ENCODE measurements around the gene PPP1R12B.
"Not testable (repeated sequence)": the region's sequence is repeated elsewhere in the genome, so short reads cannot be mapped to it uniquely, and the experiment has no call there.

The PPP1R12B gene

DNA sequence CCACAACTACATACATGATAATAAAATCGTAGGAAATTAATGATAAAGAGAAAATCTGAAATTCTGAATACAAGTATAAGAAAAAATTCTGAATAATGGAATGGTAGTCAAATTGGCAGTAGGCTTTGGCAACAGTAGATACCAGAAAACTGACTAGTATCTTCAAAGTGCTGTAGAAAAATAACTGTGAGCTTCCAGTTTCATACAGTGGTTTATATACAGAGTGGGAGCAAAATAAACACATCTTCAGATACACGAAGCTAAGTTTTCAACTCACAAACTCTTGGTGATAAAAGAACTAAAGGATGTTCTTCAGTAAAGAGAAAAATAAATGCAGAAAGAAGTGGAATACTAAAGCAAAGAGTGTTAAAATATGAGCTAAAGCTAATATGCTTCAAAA, 173.4 kb downstream of the PPP1R12B start:
- Mint-ChIP-seq H3K27me3 (ENCODE audit: low read depth) (no peaks in the 10 kb centered on the region), H3K27ac (no peak overlapping the region), H3K9me3 (no peaks in the 10 kb centered on the region), H3K4me1 (ENCODE audit: low read depth) (peaks cover 16% of the 10 kb centered on the region), H3K4me3 (no peak overlapping the region), H3K36me3 (ENCODE audit: low read depth) (peaks cover 4% of the 10 kb centered on the region)

DNA sequence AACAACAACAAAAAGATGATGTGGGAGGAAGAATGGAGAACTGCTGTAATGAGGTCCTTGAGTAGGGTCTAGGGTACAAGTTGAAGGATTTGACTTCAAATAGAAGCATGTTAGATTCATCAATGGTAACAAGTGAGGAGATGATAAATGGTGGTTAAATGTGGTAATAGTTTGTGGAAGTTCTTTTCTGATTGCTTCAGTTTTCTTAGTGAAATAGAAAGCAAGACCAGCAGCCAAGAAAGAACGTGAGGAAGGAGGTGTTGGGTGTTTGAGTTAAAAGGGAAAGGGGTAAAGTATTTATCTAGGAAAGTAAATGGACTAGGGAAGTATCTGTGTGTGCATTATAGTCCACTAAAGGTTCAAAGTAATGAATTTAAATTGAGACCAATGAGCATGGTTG, 177.6 kb downstream of the PPP1R12B start:
- not testable (repeated sequence) for H3K27me3 Mint-ChIP-seq (ENCODE audit: low read depth); H3K4me1 Mint-ChIP-seq (ENCODE audit: low read depth); H3K27ac Mint-ChIP-seq; H3K9me3 Mint-ChIP-seq; H3K4me3 Mint-ChIP-seq; H3K36me3 Mint-ChIP-seq (ENCODE audit: low read depth)

DNA sequence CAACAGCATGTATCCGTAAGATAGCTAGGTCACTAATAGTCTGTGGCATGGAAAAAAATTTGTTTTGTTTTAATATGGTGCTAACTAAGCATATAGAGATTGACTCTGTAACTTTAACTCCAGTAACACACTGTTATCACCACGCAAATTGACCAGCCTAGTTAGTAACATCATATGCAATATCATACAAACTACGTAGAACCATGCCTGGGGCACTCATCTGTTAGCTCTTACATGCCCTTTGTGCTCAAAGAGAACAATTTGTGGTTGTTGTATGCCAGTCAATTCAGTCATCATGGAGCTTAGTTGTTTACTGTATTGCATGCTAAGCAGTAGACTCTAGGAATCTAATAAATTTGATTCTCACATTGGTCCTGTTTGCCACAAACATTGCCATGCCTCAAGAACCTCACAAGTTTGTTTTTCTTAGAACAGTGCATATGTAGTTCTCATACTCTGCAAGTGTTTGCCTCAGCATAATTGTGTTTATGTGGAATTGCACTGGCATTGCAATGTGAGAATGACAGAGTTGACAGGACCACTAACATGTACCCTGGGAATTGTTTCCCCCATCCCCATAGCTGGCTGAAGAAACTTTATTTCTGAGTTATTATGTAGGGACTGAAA, 179.7 kb downstream of the PPP1R12B start:
- not testable (repeated sequence) for H3K27ac Mint-ChIP-seq; H3K9me3 Mint-ChIP-seq; H3K36me3 Mint-ChIP-seq (ENCODE audit: low read depth); H3K4me3 Mint-ChIP-seq; H3K4me1 Mint-ChIP-seq (ENCODE audit: low read depth); H3K27me3 Mint-ChIP-seq (ENCODE audit: low read depth)

DNA sequence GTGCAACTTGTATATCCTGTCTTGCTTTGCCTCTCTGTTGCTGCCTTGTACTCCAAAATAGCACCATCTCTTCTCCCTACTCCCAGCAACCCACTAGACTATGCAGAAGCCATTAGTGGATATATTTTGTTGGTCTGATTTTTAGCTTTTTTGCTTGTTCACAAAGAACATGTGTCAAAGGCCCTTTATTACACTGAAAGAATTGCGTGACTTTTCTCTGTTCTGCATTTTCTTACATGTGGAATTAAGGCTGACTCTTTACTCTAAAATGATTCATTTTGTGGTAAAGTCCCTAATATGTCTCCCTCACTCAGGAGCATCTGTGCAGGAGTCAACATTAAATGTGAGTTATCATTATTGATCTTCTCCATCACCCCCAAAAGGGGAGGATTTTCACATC, 182.2 kb downstream of the PPP1R12B start:
- not testable (repeated sequence) for H3K27ac Mint-ChIP-seq; H3K4me1 Mint-ChIP-seq (ENCODE audit: low read depth); H3K4me3 Mint-ChIP-seq; H3K27me3 Mint-ChIP-seq (ENCODE audit: low read depth); H3K9me3 Mint-ChIP-seq; H3K36me3 Mint-ChIP-seq (ENCODE audit: low read depth)

DNA sequence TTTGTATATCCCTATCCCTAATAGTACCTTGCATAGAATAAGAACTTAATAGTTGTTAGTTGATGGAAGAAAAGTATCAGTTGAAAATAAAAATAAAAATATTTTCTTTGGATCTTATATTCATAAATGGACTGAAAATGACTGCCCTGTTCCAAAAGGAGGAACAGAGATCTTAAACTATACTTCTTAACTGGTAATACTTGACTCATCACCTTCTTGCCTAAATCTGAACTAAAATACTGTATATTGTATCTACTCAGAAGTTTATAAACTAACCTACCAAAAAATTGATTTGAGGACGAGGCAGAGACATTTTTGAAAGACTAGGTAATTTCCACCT, 182.9 kb downstream of the PPP1R12B start:
- Mint-ChIP-seq H3K27ac (no peak overlapping the region), H3K36me3 (ENCODE audit: low read depth) (peaks cover 1% of the 10 kb centered on the region), H3K27me3 (ENCODE audit: low read depth) (no peaks in the 10 kb centered on the region), H3K4me1 (ENCODE audit: low read depth) (peaks cover 3% of the 10 kb centered on the region), H3K4me3 (no peak overlapping the region), H3K9me3 (no peaks in the 10 kb centered on the region)

DNA sequence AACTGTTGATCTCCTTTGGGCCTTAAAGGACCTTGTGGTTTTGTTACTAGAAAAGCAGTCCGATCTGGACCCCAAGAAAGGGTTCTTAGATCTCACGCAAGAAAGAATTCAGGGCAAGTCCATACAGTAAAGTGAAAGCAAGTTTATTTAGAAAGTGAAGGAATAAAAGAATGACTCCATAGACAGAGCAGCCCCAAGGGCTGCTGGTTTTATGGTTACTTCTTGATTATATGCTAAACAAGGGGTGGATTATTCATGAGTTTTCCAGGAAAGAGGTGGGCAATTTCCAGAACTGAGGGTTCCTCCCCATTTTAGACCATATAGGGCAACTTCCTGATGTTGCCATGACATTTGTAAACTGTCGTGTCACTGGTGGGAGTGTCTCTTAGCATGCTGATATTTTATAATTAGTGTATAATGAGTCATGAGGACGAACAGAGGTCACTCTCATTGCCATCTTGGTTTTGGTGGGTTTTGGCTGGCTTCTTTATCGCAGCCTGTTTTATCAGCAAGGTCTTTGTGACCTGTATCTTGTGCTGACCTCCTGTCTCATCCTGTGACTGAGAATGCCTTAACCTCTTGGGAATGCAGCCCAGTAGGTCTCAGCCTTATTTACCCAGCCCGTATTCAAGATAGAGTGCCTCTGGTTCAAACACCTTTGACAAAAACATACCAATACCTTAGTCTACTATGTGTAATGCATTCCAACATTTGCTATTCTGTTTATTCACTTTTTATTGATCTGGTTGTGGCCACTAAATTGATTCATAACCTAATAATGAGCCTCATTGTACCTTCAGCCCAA, 183.5 kb downstream of the PPP1R12B start:
- not testable (repeated sequence) for H3K4me3 Mint-ChIP-seq; H3K27me3 Mint-ChIP-seq (ENCODE audit: low read depth); H3K36me3 Mint-ChIP-seq (ENCODE audit: low read depth); H3K4me1 Mint-ChIP-seq (ENCODE audit: low read depth); H3K27ac Mint-ChIP-seq; H3K9me3 Mint-ChIP-seq

DNA sequence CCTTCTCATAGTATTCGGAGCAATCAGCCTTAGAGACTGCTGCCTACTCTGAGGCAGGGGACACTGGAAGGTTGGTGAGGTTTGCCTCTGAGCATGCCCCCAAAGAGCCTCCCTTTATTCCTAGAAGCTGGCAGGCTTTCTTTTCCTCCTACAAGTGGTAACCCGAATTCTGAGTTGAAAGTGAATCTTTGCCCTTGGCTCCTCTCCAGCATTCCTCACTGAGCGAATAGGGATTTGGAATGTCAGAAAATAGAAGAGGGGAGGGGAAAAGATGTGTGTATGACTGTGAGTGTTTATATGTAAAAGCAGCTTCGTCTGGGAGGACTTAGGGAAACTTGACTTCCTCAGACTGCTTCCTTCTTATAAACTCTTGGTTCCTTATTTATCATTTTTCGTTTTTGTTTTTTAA, 190.7 kb downstream of the PPP1R12B start:
- H3K27ac Mint-ChIP-seq; H3K9me3 Mint-ChIP-seq; H3K4me3 Mint-ChIP-seq; H3K36me3 Mint-ChIP-seq (ENCODE audit: low read depth); H3K4me1 Mint-ChIP-seq (ENCODE audit: low read depth); H3K27me3 Mint-ChIP-seq (ENCODE audit: low read depth): not testable (repeated sequence)

DNA sequence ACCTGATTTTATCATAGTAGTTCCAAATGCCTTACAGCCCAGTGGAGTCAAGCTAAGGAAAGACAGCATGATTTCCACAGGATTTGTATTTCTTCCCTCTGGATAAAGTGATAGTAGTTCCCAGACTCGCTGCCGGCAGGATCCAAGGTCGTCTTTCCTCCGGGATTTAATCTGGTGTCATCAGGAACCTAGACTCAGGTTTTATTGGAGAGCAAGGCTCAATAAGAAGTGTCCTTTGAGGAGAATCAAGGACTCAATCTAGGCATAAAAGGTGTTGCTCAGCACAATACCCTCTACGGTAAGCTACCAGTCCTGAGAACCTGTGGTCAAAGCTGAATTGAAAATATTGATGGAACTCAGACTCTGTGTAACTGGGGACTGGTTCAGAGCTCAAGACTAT, 191.1 kb downstream of the PPP1R12B start:
- H3K9me3 Mint-ChIP-seq; H3K27ac Mint-ChIP-seq; H3K27me3 Mint-ChIP-seq (ENCODE audit: low read depth); H3K4me1 Mint-ChIP-seq (ENCODE audit: low read depth); H3K36me3 Mint-ChIP-seq (ENCODE audit: low read depth); H3K4me3 Mint-ChIP-seq: not testable (repeated sequence)

DNA sequence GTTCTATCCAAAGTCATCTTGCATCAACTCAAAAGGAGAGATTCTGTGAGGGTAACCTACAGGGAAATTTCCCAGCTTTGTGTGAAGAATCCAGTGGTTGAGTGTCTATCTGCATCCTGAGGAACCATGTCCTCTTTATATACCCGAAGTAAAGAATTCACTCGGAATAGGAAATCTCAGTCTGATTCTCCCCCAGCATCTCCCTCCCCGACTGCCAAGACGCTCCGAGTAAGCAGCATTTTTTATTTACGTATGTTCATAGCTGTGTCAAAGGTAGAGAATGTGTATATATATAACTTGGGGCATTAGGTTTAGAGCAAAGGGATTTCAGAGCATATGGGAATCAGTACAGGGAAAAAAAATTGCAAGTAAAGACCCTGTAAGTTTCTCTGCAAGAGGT, 191.5 kb downstream of the PPP1R12B start:
- Mint-ChIP-seq H3K27me3 (ENCODE audit: low read depth) (no peaks in the 10 kb centered on the region), H3K4me3 (no peak overlapping the region), H3K36me3 (ENCODE audit: low read depth) (no peaks in the 10 kb centered on the region), H3K27ac (no peak overlapping the region), H3K4me1 (ENCODE audit: low read depth) (no peaks in the 10 kb centered on the region), H3K9me3 (no peaks in the 10 kb centered on the region)

DNA sequence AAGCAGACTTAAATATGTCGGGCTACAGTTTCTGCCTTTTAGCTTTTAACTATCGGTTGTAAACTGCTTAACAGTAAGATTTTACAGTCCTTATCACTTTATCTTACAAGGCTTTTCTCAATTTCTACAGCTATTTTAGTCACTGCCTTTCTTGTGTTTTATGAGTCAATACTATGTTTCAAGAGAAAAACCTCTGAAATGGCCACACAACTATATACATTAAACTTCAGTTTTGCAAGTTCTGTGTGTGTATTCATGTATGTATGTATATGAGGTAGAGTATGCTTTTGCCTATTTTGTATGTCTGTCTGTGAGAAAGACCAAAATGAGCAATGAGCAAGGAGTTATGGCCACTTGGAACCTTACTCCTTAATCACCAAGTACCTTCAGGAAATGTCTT, 191.9 kb downstream of the PPP1R12B start:
- H3K36me3 Mint-ChIP-seq (ENCODE audit: low read depth) = no peaks in the 10 kb centered on the region
- H3K27me3 Mint-ChIP-seq (ENCODE audit: low read depth) = no peaks in the 10 kb centered on the region
- H3K9me3 Mint-ChIP-seq = no peaks in the 10 kb centered on the region
- H3K4me3 Mint-ChIP-seq = no peak overlapping the region
- H3K4me1 Mint-ChIP-seq (ENCODE audit: low read depth) = no peaks in the 10 kb centered on the region
- H3K27ac Mint-ChIP-seq = no peak overlapping the region

DNA sequence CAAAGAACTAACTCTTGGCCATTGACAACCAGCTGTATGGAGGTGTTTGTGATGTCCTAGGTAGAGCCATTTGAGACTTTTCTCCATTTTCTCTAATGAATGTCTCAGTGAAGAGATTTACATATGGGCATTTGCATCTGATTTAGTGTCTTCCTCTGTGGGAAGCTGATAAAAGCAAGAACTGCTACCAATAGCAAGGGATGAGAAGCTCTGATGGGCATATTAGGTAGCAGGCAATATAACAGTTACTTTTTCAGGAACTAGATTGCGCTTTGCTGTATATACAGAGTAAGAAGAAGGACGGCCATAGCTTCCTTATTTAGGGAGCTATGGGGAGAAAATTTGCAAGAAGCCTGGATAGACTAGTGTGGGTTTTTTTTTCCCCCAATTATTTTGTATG, 192.4 kb downstream of the PPP1R12B start:
- H3K27ac Mint-ChIP-seq; H3K4me3 Mint-ChIP-seq; H3K4me1 Mint-ChIP-seq (ENCODE audit: low read depth); H3K27me3 Mint-ChIP-seq (ENCODE audit: low read depth); H3K36me3 Mint-ChIP-seq (ENCODE audit: low read depth); H3K9me3 Mint-ChIP-seq: not testable (repeated sequence)

DNA sequence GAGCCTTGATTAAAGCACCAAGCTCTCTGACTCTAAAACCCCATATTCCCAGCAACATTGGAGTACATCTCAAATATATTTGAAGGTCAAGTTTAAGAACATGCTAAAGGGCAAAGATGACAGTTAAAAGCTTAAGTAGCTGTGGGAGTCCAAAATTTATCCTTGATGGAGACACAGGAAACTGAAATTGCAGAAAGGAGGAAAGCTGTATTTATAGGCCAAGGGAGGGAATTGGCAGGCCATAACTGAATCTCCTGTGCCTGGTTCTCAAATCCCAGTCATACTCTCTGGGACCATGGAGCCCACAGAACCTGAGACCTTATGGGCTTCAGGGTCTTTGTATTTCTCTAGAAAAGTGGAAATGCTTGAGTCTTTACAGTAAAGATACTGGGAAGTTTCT, 193.9 kb downstream of the PPP1R12B start:
- H3K27ac Mint-ChIP-seq = not testable (repeated sequence)

DNA sequence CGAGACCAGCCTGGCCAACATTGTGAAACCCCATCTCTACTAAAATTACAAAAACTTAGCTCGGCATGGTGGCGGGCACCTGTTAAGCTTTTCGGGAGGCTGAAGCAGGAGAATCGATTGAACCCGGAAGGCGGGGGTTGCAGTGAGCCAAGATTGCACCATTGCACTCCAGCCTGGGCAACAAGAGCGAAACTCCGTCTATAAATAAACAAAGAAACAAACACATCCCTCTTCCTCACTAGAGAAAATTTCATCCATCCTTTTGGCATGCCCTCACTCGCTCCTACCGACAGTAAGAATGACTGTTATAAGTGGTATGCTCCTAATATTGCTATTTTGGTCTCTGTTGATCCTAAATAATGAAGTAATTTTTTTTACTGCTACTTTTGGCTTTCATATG, 195.0 kb downstream of the PPP1R12B start:
- peaks cover 13% of the 10 kb centered on the region for H3K4me1 Mint-ChIP-seq (ENCODE audit: low read depth)
- H3K36me3 Mint-ChIP-seq (ENCODE audit: low read depth); H3K27me3 Mint-ChIP-seq (ENCODE audit: low read depth); H3K9me3 Mint-ChIP-seq; H3K27ac Mint-ChIP-seq; H3K4me3 Mint-ChIP-seq: not testable (repeated sequence)

More for the DNA sequence above, 193.9 kb downstream of the PPP1R12B start:
- not testable (repeated sequence) for H3K36me3 Mint-ChIP-seq (ENCODE audit: low read depth); H3K4me3 Mint-ChIP-seq; H3K9me3 Mint-ChIP-seq; H3K27me3 Mint-ChIP-seq (ENCODE audit: low read depth)
- H3K4me1 Mint-ChIP-seq (ENCODE audit: low read depth) = peaks cover 13% of the 10 kb centered on the region

DNA sequence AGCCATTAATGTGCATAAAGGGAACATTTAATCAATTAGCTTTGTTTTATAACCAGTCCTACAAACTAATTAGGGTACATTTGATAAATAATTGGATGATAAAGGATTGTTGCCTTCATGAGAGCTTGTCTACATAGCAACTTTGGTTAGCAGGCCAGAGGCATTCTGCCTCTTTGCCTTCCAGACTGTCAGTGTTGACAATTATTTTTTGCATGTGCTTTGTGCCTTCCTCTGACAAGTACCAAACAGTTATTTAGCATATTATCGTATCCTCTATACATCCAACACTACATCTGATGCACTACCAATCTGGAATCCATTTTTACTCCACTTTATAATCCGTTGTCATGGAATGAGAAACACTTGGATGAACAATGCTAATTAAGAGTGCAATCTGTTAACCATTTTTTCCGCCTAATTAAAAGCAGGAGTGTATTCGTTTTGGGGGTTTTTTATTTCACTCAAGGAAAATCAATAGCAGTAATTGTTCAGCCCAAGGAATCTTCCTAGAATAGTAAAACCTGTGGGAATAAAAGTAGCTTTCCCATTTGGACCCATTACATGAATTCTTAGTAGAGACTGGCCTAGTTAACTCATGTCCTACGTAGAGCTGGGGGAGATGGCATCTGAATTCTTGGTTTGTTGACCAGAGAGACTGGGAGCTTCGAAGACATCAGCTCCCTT, 196.4 kb downstream of the PPP1R12B start:
- not testable (repeated sequence) for H3K27ac Mint-ChIP-seq; H3K9me3 Mint-ChIP-seq; H3K4me3 Mint-ChIP-seq; H3K27me3 Mint-ChIP-seq (ENCODE audit: low read depth); H3K36me3 Mint-ChIP-seq (ENCODE audit: low read depth)
- peaks cover 13% of the 10 kb centered on the region for H3K4me1 Mint-ChIP-seq (ENCODE audit: low read depth)

DNA sequence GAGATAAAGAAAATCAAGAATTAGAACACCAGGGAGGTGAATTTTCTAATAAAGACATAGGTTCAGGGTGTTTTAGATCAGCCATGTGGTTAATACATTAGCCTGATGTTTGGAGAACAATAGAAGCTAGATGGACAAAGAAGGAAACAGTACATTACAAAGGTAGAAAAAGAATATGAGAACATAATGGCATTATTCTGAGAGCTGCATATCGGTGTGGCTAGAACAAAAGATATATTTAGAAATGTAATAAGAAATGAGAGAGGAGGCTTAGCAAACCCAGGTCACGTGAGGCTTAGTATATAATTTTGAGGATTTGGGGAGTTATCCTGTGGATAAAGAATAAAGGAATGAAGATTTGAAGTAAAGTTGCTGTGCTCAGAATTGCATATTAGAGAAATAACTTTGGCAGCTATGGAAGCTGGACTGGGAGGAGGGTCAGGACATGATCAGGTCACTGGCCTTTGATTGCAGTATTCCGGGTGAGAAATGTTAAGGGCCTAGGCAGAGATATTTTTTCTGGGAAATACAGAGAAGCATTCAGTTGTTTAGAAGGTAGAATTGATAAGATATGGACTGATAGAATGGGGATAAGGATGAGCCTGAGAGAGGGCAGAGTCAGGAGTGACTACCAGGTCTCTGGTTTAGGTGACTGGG, 197.3 kb downstream of the PPP1R12B start:
- H3K27me3 Mint-ChIP-seq (ENCODE audit: low read depth); H3K9me3 Mint-ChIP-seq; H3K4me3 Mint-ChIP-seq; H3K36me3 Mint-ChIP-seq (ENCODE audit: low read depth); H3K27ac Mint-ChIP-seq: not testable (repeated sequence)
- H3K4me1 Mint-ChIP-seq (ENCODE audit: low read depth) = peaks cover 13% of the 10 kb centered on the region

Measured in T-helper 1 cell treated with Interleukin-12 subunit alpha and Interleukin-12 subunit beta and Interleukin-4 antibody, amounts not matched to agents 30 μg/mL and 1 μg/mL, for 36 hours (primary cell).